BLaER1 (cell line): Measurements from ENCODE around the gene MYMX.

ENCODE experiments used
- H3K27ac ChIP-seq: shearing (Covaris generic); formaldehyde crosslinking; 2 replicates; pipeline ENCODE4 v1.8.1; 2022
- H3K27me3 ChIP-seq: shearing (Covaris generic); formaldehyde crosslinking; 2 replicates; pipeline ENCODE4 v1.8.1; 2022
- H3K36me3 ChIP-seq: shearing (Covaris generic); formaldehyde crosslinking; 2 replicates; pipeline ENCODE4 v1.8.1; 2022
- H3K4me1 ChIP-seq: shearing (Covaris generic); formaldehyde crosslinking; 2 replicates; pipeline ENCODE4 v1.8.1; 2022
- H3K4me2 ChIP-seq: shearing (Covaris generic); formaldehyde crosslinking; 2 replicates; pipeline ENCODE4 v1.8.1; 2022
- H3K4me3 ChIP-seq: shearing (Covaris generic); formaldehyde crosslinking; 2 replicates; pipeline ENCODE4 v1.8.1; 2022
- H3K9ac ChIP-seq: shearing (Covaris generic); formaldehyde crosslinking; 2 replicates; pipeline ENCODE4 v1.8.1; 2022
- H3K9me3 ChIP-seq: shearing (Covaris generic); formaldehyde crosslinking; 2 replicates; pipeline ENCODE4 v1.8.1; 2022
- H4K20me1 ChIP-seq: shearing (Covaris generic); formaldehyde crosslinking; 2 replicates; pipeline ENCODE4 v1.8.1; 2022
- Cebpa-rat ChIP-seq: shearing (Covaris generic); IDR thresholded peaks from 2 replicates; pipeline ENCODE4 v1.8.1; 2022

Gene MYMX

GRCh38 chr6:44249082-44249748 lies 32.5 kb downstream of the MYMX start:
- Histone ChIP-seq H3K27me3 (no peaks in the 10 kb centered on the region), H3K27ac (no peak overlapping the region), H3K9me3 (no peaks in the 10 kb centered on the region), H3K4me3 (peak overlapping the region; percentile 95), H3K4me1 (peaks cover 55% of the 10 kb centered on the region), H3K9ac (peak overlapping the region; percentile 99; the same call in 1 of the 2 replicates), H3K36me3 (peaks cover 63% of the 10 kb centered on the region), H3K4me2 (peak overlapping the region; percentile 71), H4K20me1 (peaks cover 73% of the 10 kb centered on the region)
- no peak for TF ChIP-seq Cebpa-rat

GRCh38 chr6:44250067-44250717 lies 33.5 kb downstream of the MYMX start:
- H3K27me3 ChIP-seq = no peaks in the 10 kb centered on the region
- no peak for TF ChIP-seq Cebpa-rat
- H3K27ac ChIP-seq = no peak overlapping the region
- no peak overlapping the region for H3K4me3 ChIP-seq
- H4K20me1 ChIP-seq = peaks cover 82% of the 10 kb centered on the region
- peak overlapping the region; percentile 71 for H3K4me2 ChIP-seq
- peaks cover 64% of the 10 kb centered on the region for H3K4me1 ChIP-seq
- H3K9ac ChIP-seq = no peak overlapping the region; the same call in 1 of the 2 replicates
- peaks cover 73% of the 10 kb centered on the region for H3K36me3 ChIP-seq
- H3K9me3 ChIP-seq = no peaks in the 10 kb centered on the region

- H3K4me3 ChIP-seq = no peak overlapping the region
- H4K20me1 ChIP-seq = peaks cover 88% of the 10 kb centered on the region
- H3K4me2 ChIP-seq = 0 out of 2 replicates have a peak overlapping the region, but pooled peaks have one; percentile 71
- peaks cover 64% of the 10 kb centered on the region for H3K4me1 ChIP-seq
- H3K27ac ChIP-seq = no peak overlapping the region
- H3K9ac ChIP-seq = no peak overlapping the region; the same call in 1 of the 2 replicates
- peaks cover 78% of the 10 kb centered on the region for H3K36me3 ChIP-seq
- no peaks in the 10 kb centered on the region for H3K27me3 ChIP-seq
- no peaks in the 10 kb centered on the region for H3K9me3 ChIP-seq
- TF ChIP-seq Cebpa-rat = no peak
Observed at GRCh38 chr6:44250718-44251123, 34.0 kb downstream of the MYMX start.

DNA sequence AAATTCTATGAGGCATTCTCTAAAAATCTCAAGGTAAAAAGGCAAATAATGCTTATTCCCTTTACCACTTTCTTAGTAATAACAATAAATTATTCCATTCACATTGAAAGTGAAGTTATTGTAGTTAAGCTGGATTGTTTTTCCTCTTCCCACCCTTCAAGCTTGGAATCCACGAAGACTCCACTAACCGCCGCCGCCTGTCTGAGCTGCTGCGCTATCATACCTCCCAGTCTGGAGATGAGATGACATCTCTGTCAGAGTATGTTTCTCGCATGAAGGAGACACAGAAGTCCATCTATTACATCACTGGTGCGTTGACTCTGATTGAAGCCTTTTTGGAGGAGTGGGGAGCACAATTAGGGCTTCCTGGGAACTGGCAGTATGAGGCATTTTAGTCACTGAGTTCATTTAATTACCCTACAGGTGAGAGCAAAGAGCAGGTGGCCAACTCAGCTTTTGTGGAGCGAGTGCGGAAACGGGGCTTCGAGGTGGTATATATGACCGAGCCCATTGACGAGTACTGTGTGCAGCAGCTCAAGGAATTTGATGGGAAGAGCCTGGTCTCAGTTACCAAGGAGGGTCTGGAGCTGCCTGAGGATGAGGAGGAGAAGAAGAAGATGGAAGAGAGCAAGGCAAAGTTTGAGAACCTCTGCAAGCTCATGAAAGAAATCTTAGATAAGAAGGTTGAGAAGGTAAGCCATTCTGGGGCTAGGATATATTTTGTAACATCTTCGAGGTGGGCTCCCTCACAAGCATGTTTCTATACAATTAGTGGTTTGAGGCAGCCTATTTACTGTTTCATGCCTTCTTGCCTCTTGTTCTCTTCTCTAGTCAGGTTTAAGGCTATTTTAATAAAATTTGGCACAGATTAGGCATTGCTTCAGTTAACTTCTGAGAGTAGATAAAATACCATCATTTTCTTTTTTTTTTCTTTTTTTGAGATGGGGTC lies 35.1 kb downstream of the MYMX start:
- Histone ChIP-seq H3K4me2 (no peak overlapping the region), H3K9me3 (no peaks in the 10 kb centered on the region), H4K20me1 (peaks cover 98% of the 10 kb centered on the region), H3K4me1 (peaks cover 72% of the 10 kb centered on the region), H3K36me3 (peaks cover 79% of the 10 kb centered on the region), H3K27ac (no peak overlapping the region), H3K9ac (peak overlapping the region; percentile 34; the same call in 1 of the 2 replicates), H3K4me3 (no peak overlapping the region), H3K27me3 (no peaks in the 10 kb centered on the region)
- no peak for TF ChIP-seq Cebpa-rat

GRCh38 chr6:44253307-44254101 lies 36.8 kb downstream of the MYMX start:
- H3K27ac ChIP-seq = no peak overlapping the region
- H3K4me2 ChIP-seq = peak overlapping the region; percentile 4; the same call in 1 of the 2 replicates
- H3K9me3 ChIP-seq = no peaks in the 10 kb centered on the region
- no peak overlapping the region for H3K9ac ChIP-seq
- peaks cover 79% of the 10 kb centered on the region for H3K36me3 ChIP-seq
- no peak for TF ChIP-seq Cebpa-rat
- H3K27me3 ChIP-seq = no peaks in the 10 kb centered on the region
- peaks cover 77% of the 10 kb centered on the region for H3K4me1 ChIP-seq
- no peak overlapping the region for H3K4me3 ChIP-seq
- H4K20me1 ChIP-seq = peaks cover 88% of the 10 kb centered on the region

GRCh38 chr6:44254191-44255104 lies 37.7 kb downstream of the MYMX start:
- peaks cover 77% of the 10 kb centered on the region for H3K36me3 ChIP-seq

GRCh38 chr6:44255105-44255808 lies 38.5 kb downstream of the MYMX start:
- H3K36me3 ChIP-seq = peaks cover 77% of the 10 kb centered on the region
- peak overlapping the region; percentile 88 for H3K9ac ChIP-seq
- H3K4me1 ChIP-seq = peaks cover 64% of the 10 kb centered on the region
- H3K27ac ChIP-seq = peak overlapping the region; percentile 88; the same call in 1 of the 2 replicates
- H3K27me3 ChIP-seq = no peaks in the 10 kb centered on the region
- peak overlapping the region; percentile 99 for H3K4me2 ChIP-seq
- no peaks in the 10 kb centered on the region for H3K9me3 ChIP-seq
- no peak for TF ChIP-seq Cebpa-rat
- H3K4me3 ChIP-seq = peak overlapping the region; percentile 90
- H4K20me1 ChIP-seq = peaks cover 84% of the 10 kb centered on the region

More at GRCh38 chr6:44254191-44255104, 37.7 kb downstream of the MYMX start:
- H3K4me3 ChIP-seq = no peak overlapping the region
- peaks cover 68% of the 10 kb centered on the region for H3K4me1 ChIP-seq
- H3K4me2 ChIP-seq = peak overlapping the region; percentile 99
- no peaks in the 10 kb centered on the region for H3K9me3 ChIP-seq
- TF ChIP-seq Cebpa-rat = no peak
- no peak overlapping the region for H3K27ac ChIP-seq
- H3K27me3 ChIP-seq = no peaks in the 10 kb centered on the region
- H3K9ac ChIP-seq = 0 out of 2 replicates have a peak overlapping the region, but pooled peaks have one; percentile 15
- H4K20me1 ChIP-seq = peaks cover 86% of the 10 kb centered on the region
